Measurements from ENCODE around the gene GATD1.

Gene GATD1

GRCh38 chr11:790721-791564 lies 13.7 kb upstream of the GATD1 start:
- DNase-seq (ENCODE audit: extremely low read depth, low read depth): no peak
- no peak for TF ChIP-seq CTCF (IDR thresholded peaks at IDR 0.05; ENCODE audit: low read depth, low read length, missing control alignments)
- no peak overlapping the region for H3K4me3 ChIP-seq (replicated peaks; ENCODE audit: low read depth, low read length)

GRCh38 chr11:789943-790342 lies 12.7 kb upstream of the GATD1 start, which contains the start of gene CEND1:
TSS of gene CEND1 (minus strand) at chr11:790090. CDS start at chr11:788576, 1,514 bp downstream.
- DNase-seq (ENCODE audit: extremely low read depth, low read depth): no peak
- no peak for TF ChIP-seq CTCF (IDR thresholded peaks at IDR 0.05; ENCODE audit: low read depth, low read length, missing control alignments)
- peak within 1 kb of the TSS; percentile 28 for H3K4me3 ChIP-seq (replicated peaks; ENCODE audit: low read depth, low read length)

- TF ChIP-seq CTCF (IDR thresholded peaks at IDR 0.05; ENCODE audit: low read depth, low read length, missing control alignments): no peak
- peak overlapping the region; percentile 28 for H3K4me3 ChIP-seq (replicated peaks; ENCODE audit: low read depth, low read length)
- no peak for DNase-seq (ENCODE audit: extremely low read depth, low read depth)
These were observed 12.0 kb upstream of the GATD1 start for GRCh38 chr11:788953-789940.

GRCh38 chr11:788009-788640 lies 10.8 kb upstream of the GATD1 start:
- TF ChIP-seq CTCF (IDR thresholded peaks at IDR 0.05; ENCODE audit: low read depth, low read length, missing control alignments): no peak
- DNase-seq (ENCODE audit: extremely low read depth, low read depth): no peak
- no peak overlapping the region for H3K4me3 ChIP-seq (replicated peaks; ENCODE audit: low read depth, low read length)

- H3K4me3 ChIP-seq (replicated peaks; ENCODE audit: low read depth, low read length): no peak overlapping the region
- no peak for DNase-seq (ENCODE audit: extremely low read depth, low read depth)
- no peak for TF ChIP-seq CTCF (IDR thresholded peaks at IDR 0.05; ENCODE audit: low read depth, low read length, missing control alignments)
These were observed 9.9 kb upstream of the GATD1 start for GRCh38 chr11:787084-787675.
